Measurements from ENCODE around the gene RASSF1. TPM values are rescaled to one million over a fixed set of nuclear protein-coding genes. Genes with fewer than 3 reads are reported as not detected.

RASSF1 gene
- total RNA-seq, 1 donor from 2014 or later = 39.5 TPM

- H3K27me3 ChIP-seq (ENCODE audit: low read depth) = no peaks in the 10 kb centered on the region
- DNase-seq (no peak), ATAC-seq (no peak)
- H3K9me3 ChIP-seq = no peaks in the 10 kb centered on the region
- H3K4me1 ChIP-seq = peaks cover 45% of the 10 kb centered on the region
- intact Hi-C loops (cut with DNase I) = no loop called here
- TF ChIP-seq CTCF (IDR thresholded peaks at IDR 0.05) = no peak
- H3K4me3 ChIP-seq = peak overlapping the region; percentile 89
- peaks cover 52% of the 10 kb centered on the region for H3K36me3 ChIP-seq
- no peak overlapping the region for H3K27ac ChIP-seq
Observed at GRCh38 chr3:50357481-50357880, 16.8 kb upstream of the RASSF1 start.

GRCh38 chr3:50356553-50356952 lies 15.9 kb upstream of the RASSF1 start:
- Histone ChIP-seq H3K4me3 (peak overlapping the region; percentile 89), H3K36me3 (peaks cover 52% of the 10 kb centered on the region), H3K9me3 (no peaks in the 10 kb centered on the region), H3K27me3 (ENCODE audit: low read depth) (no peaks in the 10 kb centered on the region), H3K4me1 (peaks cover 53% of the 10 kb centered on the region), H3K27ac (no peak overlapping the region)
- no peak for TF ChIP-seq CTCF (IDR thresholded peaks at IDR 0.05)
- intact Hi-C loops (cut with DNase I) = no loop called here
- ATAC-seq = no peak
- no peak for DNase-seq

- peak overlapping the region; percentile 89 for H3K4me3 ChIP-seq
- ATAC-seq = no peak
- intact Hi-C loops (cut with DNase I) = no loop called here
Observed at GRCh38 chr3:50355829-50356552, 15.4 kb upstream of the RASSF1 start.

GRCh38 chr3:50354850-50355249 lies 14.2 kb upstream of the RASSF1 start:
- Histone ChIP-seq H3K4me1 (peaks cover 61% of the 10 kb centered on the region), H3K36me3 (peaks cover 52% of the 10 kb centered on the region), H3K27me3 (ENCODE audit: low read depth) (no peaks in the 10 kb centered on the region), H3K27ac (no peak overlapping the region), H3K4me3 (no peak overlapping the region), H3K9me3 (no peaks in the 10 kb centered on the region)
- no peak for TF ChIP-seq CTCF (IDR thresholded peaks at IDR 0.05)
- ATAC-seq = no peak
- intact Hi-C loops (cut with DNase I) = no loop called here
- DNase-seq = no peak

More at GRCh38 chr3:50355829-50356552, 15.4 kb upstream of the RASSF1 start:
- H3K9me3 ChIP-seq = no peaks in the 10 kb centered on the region
- peaks cover 58% of the 10 kb centered on the region for H3K4me1 ChIP-seq
- no peak overlapping the region for H3K27ac ChIP-seq
- no peak for DNase-seq
- peaks cover 52% of the 10 kb centered on the region for H3K36me3 ChIP-seq
- no peaks in the 10 kb centered on the region for H3K27me3 ChIP-seq (ENCODE audit: low read depth)
- no peak for TF ChIP-seq CTCF (IDR thresholded peaks at IDR 0.05)

GRCh38 chr3:50354186-50354764 lies 13.6 kb upstream of the RASSF1 start:
- Histone ChIP-seq H3K36me3 (peaks cover 52% of the 10 kb centered on the region), H3K27me3 (ENCODE audit: low read depth) (no peaks in the 10 kb centered on the region), H3K4me1 (peaks cover 65% of the 10 kb centered on the region), H3K4me3 (no peak overlapping the region), H3K27ac (no peak overlapping the region), H3K9me3 (no peaks in the 10 kb centered on the region)
- intact Hi-C loops (cut with DNase I) = no loop called here
- ATAC-seq (no peak), DNase-seq (no peak)
- TF ChIP-seq CTCF (IDR thresholded peaks at IDR 0.05) = no peak

Data from lower lobe of right lung (tissue), 2 donors.